GM20431 (cell line): ENCODE measurements around the gene SS18.

ENCODE experiments used
- in situ Hi-C: fragments of 300-500 bp; cut with MseI, MboI; formaldehyde crosslinking; loops from one replicate; pipeline ENCODE4 v1.15.0; 2020; ENCODE audit warnings: low sequenced_read_pairs; ENCODE audit not compliant: unreplicated experiment

Gene SS18

DNA sequence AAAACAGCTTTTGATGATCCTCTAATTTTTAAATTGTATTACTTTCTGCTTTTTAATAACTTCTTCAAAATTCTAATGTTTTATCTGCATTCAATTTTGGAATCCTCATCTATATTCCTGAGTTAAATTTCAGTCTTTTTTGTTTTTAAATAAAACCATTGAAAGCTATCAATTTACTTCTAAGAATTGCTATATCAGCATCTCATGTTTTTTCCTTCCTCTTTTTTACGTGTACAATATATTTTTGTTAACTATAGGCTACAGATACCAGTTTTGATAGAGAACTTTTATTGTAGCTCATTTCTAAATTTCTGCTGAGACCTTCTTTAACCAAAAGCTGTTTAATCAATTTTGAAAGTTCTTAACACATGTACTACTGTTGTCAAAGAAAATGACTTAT lies 84.5 kb downstream of the SS18 start:
- in situ Hi-C loops = no loop called here

GRCh38 chr18:26004832-26005231 lies 85.6 kb downstream of the SS18 start:
- in situ Hi-C loops = no loop called here

DNA sequence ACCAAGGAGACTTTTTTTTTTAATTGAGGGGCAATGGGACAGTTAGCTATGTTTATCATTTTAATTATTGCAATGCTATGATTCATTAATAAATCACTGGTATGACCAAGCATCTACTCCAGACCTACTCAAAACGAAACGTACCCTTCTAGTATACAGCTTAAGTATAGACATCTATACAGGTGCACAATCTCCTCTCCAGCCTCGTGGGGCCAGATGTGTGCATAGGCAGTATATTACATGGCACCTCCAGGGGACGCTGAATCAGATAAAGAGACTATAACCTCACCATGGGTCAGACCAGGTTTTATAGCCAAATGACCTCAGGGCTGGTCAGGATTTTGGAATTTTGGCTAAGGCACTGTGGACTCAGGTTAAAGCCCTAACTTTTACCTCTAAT lies 86.6 kb downstream of the SS18 start:
- in situ Hi-C loops = no loop called here

- in situ Hi-C loops = no loop called here
Observed at GRCh38 chr18:26003356-26003755, 87.1 kb downstream of the SS18 start.

- in situ Hi-C loops = no loop called here
Observed at GRCh38 chr18:26002375-26002910, 88.0 kb downstream of the SS18 start.

- in situ Hi-C loops = no loop called here
Observed at GRCh38 chr18:25998461-25998860, 92.0 kb downstream of the SS18 start.

DNA sequence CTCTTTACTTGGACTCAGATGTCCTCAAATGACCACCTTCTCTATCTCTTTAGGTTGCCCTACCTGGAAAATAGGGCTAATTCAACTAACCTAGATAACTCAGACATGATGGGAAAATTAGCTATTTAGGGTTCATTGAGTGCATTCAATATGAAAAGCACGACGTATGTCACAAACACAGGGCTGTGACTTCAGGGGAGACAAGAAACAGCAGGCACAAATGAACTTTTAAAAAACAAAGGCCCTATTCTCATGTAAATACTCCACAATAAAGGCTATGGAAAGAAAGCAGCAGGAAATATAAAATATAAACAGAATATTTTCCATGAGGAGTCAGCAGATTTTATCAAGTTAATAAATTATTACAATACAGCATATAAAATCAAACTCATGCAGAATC lies 97.8 kb downstream of the SS18 start:
- in situ Hi-C loops = no loop called here

DNA sequence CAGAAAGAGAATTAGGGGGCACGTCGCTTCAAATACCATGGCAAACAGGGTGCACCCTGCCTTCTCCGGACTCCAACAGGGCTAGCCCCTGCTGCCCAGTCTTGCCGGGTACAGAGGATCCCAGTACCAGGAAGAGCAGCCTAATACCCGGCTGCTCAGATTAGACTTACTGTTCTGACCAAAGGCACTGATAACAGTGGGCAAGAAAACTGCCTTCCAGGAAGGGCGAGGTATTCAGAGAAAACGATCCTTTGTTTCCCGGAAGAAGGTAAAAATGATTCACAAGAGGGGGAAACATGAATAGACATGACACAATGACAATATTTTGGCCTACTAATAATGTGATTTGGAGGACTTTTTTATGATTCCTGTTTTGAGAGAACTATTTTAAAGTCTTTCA lies 99.9 kb downstream of the SS18 start:
- in situ Hi-C loops = no loop called here

DNA sequence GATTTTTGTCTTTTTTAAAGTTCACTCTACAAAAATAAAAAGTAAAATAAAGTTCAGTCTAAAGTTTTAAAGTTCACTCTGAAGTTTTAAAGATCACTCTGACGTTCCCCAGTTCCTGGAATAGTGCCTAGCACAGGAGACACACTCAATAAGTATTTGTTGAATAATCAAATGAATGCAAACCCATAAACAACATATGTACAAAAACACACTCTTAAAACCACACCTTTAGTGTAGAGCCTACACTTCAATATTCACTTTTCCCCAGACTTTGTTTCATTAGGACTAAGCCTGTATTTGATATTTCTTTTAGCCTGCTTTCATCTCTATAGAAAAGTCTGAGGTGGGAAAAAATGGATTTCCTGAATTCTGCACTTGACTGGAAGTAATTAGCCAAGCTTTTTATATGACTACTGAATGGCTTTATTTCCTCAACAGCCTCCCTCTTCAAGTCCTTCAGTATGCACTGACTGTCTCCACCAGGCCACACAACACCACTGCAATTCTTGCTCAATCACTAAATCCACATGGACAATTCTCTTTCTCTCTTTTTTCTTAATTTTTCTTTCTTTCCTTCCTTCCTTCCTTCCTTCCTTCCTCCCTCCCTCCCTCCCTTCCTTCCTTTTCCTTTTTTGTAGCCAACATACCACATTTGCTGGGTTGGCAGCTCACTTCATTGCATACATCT lies 104.6 kb downstream of the SS18 start:
- in situ Hi-C loops = no loop called here

DNA sequence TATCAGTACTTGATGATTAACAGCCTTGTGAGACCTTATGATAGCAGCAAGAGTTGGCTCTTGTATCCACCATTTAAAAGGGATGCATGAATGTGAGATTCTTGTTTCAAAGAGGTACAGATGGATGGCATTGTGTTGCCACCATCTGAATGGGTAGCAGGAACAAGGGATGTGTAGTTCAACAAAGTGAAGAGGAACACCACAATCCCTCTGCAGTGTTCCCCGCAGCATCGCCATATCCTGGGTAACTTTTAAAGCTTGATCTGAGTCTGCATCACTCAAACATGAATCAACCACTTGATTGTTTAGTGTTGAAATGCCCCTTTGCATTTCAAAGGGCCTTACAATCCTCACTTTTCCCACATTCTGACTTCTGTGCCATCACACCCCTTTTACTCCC lies 106.7 kb downstream of the SS18 start:
- in situ Hi-C loops = no loop called here

GRCh38 chr18:25982961-25983360 lies 107.5 kb downstream of the SS18 start:
- in situ Hi-C loops = no loop called here

DNA sequence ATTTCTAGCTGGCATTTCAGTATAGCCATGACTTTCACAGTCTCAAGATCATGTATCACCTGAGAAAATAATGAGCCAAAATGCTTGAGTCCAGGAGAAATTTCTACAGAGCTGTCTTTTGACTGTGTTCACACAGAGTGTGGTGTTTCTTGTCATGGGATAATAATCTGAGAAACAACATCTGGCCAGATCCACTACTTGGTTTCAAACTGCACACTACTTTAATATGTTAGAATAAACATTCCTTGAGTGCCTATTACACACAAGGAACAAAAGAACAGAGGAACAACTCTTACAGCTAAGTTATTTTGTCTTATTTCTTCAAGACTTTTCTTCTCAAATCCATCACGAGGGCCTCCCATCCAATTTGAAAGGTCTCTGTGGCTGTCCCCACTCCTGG lies 108.3 kb downstream of the SS18 start:
- in situ Hi-C loops = no loop called here

DNA sequence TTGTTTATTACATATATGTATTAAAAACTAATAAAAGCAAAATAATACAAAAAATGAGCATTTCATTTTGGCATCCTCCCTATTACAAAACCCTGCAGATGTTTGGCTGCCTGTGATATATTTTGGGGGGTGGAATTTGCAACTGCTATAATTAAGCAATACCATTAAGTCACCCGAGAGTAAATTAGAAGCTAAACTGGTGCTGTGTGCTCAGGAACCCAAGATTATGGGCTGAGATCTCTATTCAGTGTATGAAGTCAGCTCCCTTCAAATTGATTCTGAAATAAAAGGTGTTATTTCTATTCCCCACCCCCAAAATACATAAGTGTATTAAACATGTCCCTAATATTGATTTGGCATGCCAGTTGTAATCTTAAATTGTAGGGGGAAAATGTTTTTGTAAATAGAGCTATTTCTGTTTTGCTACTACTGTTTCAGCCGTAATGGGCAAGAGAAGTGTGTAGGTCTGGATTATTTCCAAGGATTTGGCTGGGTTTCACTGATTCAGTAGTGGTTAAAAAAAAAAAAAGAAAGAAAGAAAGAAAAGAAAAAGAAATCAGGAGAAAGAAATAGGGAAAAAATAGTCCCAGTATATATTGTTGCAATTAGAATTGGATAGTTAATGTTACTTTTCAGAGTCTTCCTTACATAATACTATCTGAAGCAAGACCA lies 110.9 kb downstream of the SS18 start:
- in situ Hi-C loops = no loop called here

DNA sequence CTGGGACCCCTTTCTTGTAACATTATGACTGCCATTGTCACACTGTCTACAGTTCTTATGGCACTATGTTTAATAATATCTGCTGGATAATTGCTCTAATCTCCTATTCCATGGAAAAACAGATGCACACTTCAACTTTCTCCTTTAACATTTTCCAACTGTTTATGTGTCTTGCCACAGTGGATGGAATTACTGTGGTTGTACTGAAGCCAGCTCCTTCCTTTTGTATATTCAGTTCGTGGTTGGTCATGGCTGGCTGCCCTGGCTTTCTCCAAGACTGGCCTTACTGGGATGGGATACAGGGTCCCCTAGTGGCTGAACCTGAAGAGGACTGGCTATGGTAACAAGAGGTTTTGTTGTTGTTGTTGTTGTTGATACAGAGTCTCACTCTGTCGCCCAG lies 113.9 kb downstream of the SS18 start:
- in situ Hi-C loops = no loop called here

DNA sequence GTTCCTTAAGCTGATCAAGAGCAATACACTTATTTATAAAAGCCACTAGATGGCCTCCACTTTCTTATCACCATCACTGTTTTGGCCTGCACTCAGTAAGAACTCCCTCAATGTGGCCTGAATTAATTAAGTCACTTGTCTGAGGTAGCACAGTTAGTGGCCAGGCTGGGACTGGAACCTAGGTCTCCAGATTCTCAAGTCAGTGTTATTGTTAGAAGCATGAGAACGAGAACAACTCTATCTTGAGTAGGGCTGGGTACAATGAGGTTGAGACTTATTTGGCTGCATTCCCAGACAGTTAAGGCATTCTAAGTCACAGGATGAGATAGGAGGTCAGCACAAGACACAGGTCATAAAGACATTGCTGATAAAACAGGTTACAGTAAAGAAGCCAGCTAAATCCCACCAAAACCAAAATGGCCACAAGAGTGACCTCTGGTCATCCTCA lies 115.8 kb downstream of the SS18 start:
- in situ Hi-C loops = no loop called here
